Measurements from ENCODE around the gene RBM24. TPM values are rescaled to one million over a fixed set of nuclear protein-coding genes. Genes with fewer than 3 reads are reported as not detected.

The RBM24 gene
- total RNA-seq, 2 experiments from 2014 or later: not detected

GRCh38 chr6:17331238-17331637 is 50.1 kb downstream of the RBM24 start:
- no peak overlapping the region for H2AFZ ChIP-seq (ENCODE audit: low read length)
- intact Hi-C loops (cut with micrococcal nuclease; ENCODE audit: unreplicated experiment): no loop called here
- no peak for TF ChIP-seq CTCF (conservative IDR thresholded peaks at IDR 0.05; ENCODE audit: low read length)
- TF ChIP-seq EZH2phosphoT487 (IDR thresholded peaks at IDR 0.05; ENCODE audit: borderline replicate concordance, low read depth, low read length): no peak
- H3K4me2 ChIP-seq (ENCODE audit: low read length): no peak overlapping the region
- H4K20me1 ChIP-seq (ENCODE audit: insufficient read depth, low read length): no peaks in the 10 kb centered on the region
- H3K27ac ChIP-seq (ENCODE audit: low read depth, low read length, poor library complexity, severe bottlenecking): no peak overlapping the region
- H3K9me2 ChIP-seq (ENCODE audit: insufficient read depth, low read length): no peaks in the 10 kb centered on the region
- no peaks in the 10 kb centered on the region for H3K36me3 ChIP-seq (ENCODE audit: insufficient read depth, low read length)
- H3K4me3 ChIP-seq (ENCODE audit: low read depth, low read length, poor library complexity, severe bottlenecking): no peak overlapping the region
- ChIA-PET POLR2A (interaction anchor here (0.6 kb wide), 2 partner anchors 22 to 1392 kb away, joined by 3 to 5 read pairs; no protein-coding TSS in a partner anchor), CTCF (ENCODE audit: unreplicated experiment) (no interaction called here)
- no peaks in the 10 kb centered on the region for H3K79me2 ChIP-seq (ENCODE audit: insufficient read depth, low read depth, low read length)
- no peak for DNase-seq (ENCODE audit: low spot score)
- BruUV-seq (replicated peaks): no TSS peak
- H3K9me3 ChIP-seq (ENCODE audit: low read length): no peaks in the 10 kb centered on the region
- no peaks in the 10 kb centered on the region for H3K4me1 ChIP-seq (ENCODE audit: insufficient read depth, low read length, poor library complexity, severe bottlenecking)

- CTCF ChIA-PET (ENCODE audit: unreplicated experiment): no interaction called here
- Histone ChIP-seq H3K9me2 (ENCODE audit: insufficient read depth, low read length) (no peaks in the 10 kb centered on the region), H3K4me2 (ENCODE audit: low read length) (no peak overlapping the region), H4K20me1 (ENCODE audit: insufficient read depth, low read length) (no peaks in the 10 kb centered on the region), H3K9me3 (ENCODE audit: low read length) (no peaks in the 10 kb centered on the region), H3K36me3 (ENCODE audit: insufficient read depth, low read length) (no peaks in the 10 kb centered on the region), H2AFZ (ENCODE audit: low read length) (no peak overlapping the region), H3K4me3 (ENCODE audit: low read depth, low read length, poor library complexity, severe bottlenecking) (no peak overlapping the region), H3K4me1 (ENCODE audit: insufficient read depth, low read length, poor library complexity, severe bottlenecking) (no peaks in the 10 kb centered on the region), H3K27ac (ENCODE audit: low read depth, low read length, poor library complexity, severe bottlenecking) (no peak overlapping the region), H3K79me2 (ENCODE audit: insufficient read depth, low read depth, low read length) (no peaks in the 10 kb centered on the region)
- BruUV-seq (replicated peaks): no TSS peak
- no peak for TF ChIP-seq EZH2phosphoT487 (IDR thresholded peaks at IDR 0.05; ENCODE audit: borderline replicate concordance, low read depth, low read length)
- no peak for TF ChIP-seq CTCF (conservative IDR thresholded peaks at IDR 0.05; ENCODE audit: low read length)
- DNase-seq (ENCODE audit: low spot score): no peak
- POLR2A ChIA-PET: interaction anchor here (0.6 kb wide), 1 partner anchor 39 kb away, joined by 4 read pairs; no protein-coding TSS in a partner anchor
- intact Hi-C loops (cut with micrococcal nuclease; ENCODE audit: unreplicated experiment): no loop called here
Observed at GRCh38 chr6:17334265-17334664, 53.1 kb downstream of the RBM24 start.

GRCh38 chr6:17336425-17336824 is 55.3 kb downstream of the RBM24 start:
- DNase-seq (ENCODE audit: low spot score): no peak
- ChIA-PET CTCF (ENCODE audit: unreplicated experiment) (no interaction called here), POLR2A (no interaction called here)
- intact Hi-C loops (cut with micrococcal nuclease; ENCODE audit: unreplicated experiment): no loop called here
- H2AFZ ChIP-seq (ENCODE audit: low read length): no peak overlapping the region
- no peaks in the 10 kb centered on the region for H3K36me3 ChIP-seq (ENCODE audit: insufficient read depth, low read length)
- H3K27ac ChIP-seq (ENCODE audit: low read depth, low read length, poor library complexity, severe bottlenecking): no peak overlapping the region
- H3K4me3 ChIP-seq (ENCODE audit: low read depth, low read length, poor library complexity, severe bottlenecking): no peak overlapping the region
- no peak for TF ChIP-seq EZH2phosphoT487 (IDR thresholded peaks at IDR 0.05; ENCODE audit: borderline replicate concordance, low read depth, low read length)
- no peak for TF ChIP-seq CTCF (conservative IDR thresholded peaks at IDR 0.05; ENCODE audit: low read length)
- H3K9me2 ChIP-seq (ENCODE audit: insufficient read depth, low read length): no peaks in the 10 kb centered on the region
- no peaks in the 10 kb centered on the region for H3K9me3 ChIP-seq (ENCODE audit: low read length)
- no peaks in the 10 kb centered on the region for H3K79me2 ChIP-seq (ENCODE audit: insufficient read depth, low read depth, low read length)
- no peaks in the 10 kb centered on the region for H4K20me1 ChIP-seq (ENCODE audit: insufficient read depth, low read length)
- no peaks in the 10 kb centered on the region for H3K4me1 ChIP-seq (ENCODE audit: insufficient read depth, low read length, poor library complexity, severe bottlenecking)
- no TSS peak for BruUV-seq (replicated peaks)
- H3K4me2 ChIP-seq (ENCODE audit: low read length): no peak overlapping the region

All from OCI-LY7 (cell line).